ENCODE data around the gene LRRK1.
A peak's percentile ranks its signal among the peaks of the same experiment; 100 is the strongest.

LRRK1 gene

DNA sequence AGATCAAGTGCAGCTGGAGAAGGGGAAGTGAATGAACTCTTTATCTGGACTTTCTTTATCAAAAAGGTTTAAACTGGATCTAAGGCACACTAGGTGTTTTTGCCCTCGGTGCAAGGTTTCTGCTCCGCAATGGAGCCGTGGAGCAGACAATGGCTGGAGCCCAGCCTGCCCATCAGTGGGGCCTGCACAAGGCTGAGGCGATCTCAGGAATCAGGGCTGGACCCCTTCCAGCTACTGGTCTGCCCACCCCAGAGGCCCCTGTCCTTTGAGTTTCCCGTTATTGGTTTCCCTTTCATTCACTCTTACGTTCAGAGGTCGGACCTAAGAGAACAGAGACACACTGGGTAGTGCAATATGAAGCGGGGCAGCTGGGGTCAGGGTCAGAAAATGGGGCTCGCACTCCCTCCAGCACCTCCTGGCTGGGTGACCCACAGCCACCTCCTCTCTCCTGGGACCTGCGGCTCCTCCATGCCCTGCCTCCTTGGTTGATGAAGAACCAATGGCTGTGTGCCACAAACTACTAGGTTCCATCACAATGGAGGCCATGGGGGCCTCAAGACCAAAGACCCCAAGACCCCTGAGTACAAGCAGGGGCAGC lies 168.1 kb downstream of the LRRK1 start:
- no peak for DNase-seq (ENCODE audit: low read depth in 2 of 2)
- H3K4me3 ChIP-seq (replicated peaks in 1 of 2; ENCODE audit: low read depth in 2 of 2, low read length in 2 of 2): no peak overlapping the region
- TF ChIP-seq, protein P1, sequence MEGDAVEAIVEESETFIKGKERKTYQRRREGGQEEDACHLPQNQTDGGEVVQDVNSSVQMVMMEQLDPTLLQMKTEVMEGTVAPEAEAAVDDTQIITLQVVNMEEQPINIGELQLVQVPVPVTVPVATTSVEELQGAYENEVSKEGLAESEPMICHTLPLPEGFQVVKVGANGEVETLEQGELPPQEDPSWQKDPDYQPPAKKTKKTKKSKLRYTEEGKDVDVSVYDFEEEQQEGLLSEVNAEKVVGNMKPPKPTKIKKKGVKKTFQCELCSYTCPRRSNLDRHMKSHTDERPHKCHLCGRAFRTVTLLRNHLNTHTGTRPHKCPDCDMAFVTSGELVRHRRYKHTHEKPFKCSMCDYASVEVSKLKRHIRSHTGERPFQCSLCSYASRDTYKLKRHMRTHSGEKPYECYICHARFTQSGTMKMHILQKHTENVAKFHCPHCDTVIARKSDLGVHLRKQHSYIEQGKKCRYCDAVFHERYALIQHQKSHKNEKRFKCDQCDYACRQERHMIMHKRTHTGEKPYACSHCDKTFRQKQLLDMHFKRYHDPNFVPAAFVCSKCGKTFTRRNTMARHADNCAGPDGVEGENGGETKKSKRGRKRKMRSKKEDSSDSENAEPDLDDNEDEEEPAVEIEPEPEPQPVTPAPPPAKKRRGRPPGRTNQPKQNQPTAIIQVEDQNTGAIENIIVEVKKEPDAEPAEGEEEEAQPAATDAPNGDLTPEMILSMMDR (IDR thresholded peaks at IDR 0.05; ENCODE audit: low read depth, low read length): no peak

DNA sequence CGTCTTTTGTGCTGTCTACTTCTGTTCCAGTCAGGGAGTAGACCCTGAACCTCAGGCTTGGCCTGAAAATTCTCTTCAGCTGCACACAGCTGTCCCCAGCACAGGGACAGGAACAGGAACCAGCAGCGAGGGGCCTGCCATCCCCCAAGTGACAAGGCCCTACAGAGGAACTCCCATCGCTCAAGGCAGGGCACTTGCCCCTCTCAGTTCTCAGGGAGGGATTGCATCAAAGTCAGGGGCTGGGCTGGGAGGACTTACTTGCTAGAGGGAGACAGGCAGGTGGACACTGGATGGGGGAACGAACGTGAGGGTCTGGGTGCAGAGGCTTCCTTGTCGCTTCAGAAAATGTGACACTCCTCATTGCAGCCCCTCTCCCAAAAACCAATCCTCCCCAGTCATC lies 169.1 kb downstream of the LRRK1 start:
- TF ChIP-seq, protein P1 (IDR thresholded peaks at IDR 0.05; ENCODE audit: low read depth, low read length): no peak
- H3K4me3 ChIP-seq (replicated peaks in 1 of 2; ENCODE audit: low read depth in 2 of 2, low read length in 2 of 2): no peak overlapping the region
- no peak for DNase-seq (ENCODE audit: low read depth in 2 of 2)

DNA sequence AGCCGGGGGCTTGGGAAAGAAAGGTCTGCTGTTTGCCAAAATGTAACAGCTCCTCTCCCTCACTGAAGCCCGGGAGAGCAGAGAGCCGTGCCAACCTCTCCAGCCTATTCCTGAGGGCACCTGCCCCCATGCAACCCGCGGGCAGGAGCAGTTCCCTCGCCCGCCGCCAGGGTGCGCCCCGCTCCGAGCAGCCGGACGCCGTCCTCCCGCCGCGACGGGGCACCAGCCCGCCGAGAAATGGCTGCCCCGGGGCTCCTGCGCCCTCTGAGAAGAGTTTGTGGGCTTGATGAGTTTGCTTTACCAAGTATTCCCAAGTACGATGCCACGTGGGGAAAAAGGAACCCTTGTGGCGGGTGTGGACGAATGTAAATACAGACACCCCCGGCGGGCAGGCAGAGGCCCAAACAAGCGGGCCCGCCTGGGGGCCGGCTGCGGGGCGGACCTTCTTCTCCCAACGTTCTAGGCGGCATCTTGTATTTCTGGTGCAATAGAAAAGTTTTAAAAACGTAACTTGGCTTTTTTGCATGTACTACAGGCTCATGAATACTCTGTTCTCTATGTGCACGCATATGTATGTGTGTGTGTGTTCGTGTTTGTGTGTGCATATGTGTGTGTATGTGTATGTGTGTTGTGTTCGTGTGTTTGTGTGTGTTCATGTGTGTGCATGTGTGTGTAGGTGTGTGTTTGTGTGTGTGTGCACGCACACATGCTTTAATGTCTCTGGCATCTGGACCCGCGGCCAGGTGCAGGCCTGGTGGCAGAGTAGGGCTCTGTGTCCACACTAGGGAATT lies 169.8 kb downstream of the LRRK1 start:
- DNase-seq (ENCODE audit: low read depth in 2 of 2): peak; percentile 51 to 67
- TF ChIP-seq, protein P1 (IDR thresholded peaks at IDR 0.05; ENCODE audit: low read depth, low read length): peak; percentile 73
- H3K4me3 ChIP-seq (replicated peaks in 1 of 2; ENCODE audit: low read depth in 2 of 2, low read length in 2 of 2): no peak overlapping the region

DNA sequence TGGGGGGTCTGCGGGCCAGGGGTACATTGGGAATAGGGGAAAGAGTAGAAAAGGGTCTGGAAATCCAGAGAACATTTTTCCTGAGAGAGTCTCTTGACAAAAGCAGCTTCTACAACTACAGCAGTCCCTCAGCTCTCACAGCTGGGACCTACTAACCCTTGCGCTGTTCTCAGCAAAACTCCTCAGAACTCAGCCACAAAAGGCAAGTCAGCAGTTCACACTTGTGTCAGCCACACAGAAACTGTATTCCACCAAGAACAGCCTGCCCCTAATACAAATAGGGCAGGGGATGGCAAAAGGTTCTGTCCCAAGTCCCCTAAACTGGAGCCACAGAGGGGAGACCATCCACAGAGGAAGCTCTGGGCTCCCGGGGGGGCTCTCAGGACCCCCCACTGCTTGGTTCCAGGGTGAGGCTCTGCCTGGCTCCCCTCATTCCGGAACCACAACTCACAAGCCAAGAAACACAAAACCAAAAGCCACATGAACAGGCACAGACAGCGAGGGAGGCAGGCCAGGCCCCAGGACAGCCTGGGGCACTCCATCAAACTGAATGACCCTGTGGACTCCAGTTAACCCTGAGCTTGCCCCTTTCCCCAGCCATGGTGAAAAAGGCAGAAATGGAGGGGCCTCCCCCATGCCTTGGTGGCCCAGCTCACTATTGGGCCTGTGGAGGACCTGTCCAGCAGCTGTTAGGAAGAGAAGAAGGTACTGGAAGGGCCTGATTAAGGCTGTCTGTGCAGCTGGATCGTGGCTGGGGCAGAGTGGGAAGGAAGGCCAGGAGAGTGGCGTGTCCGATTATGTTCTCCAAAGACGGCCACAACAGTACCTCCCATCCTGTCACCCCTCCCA lies 170.6 kb downstream of the LRRK1 start:
- TF ChIP-seq, protein P1 (IDR thresholded peaks at IDR 0.05; ENCODE audit: low read depth, low read length): no peak
- no peak for DNase-seq (ENCODE audit: low read depth in 2 of 2)
- H3K4me3 ChIP-seq (replicated peaks in 1 of 2; ENCODE audit: low read depth in 2 of 2, low read length in 2 of 2): no peak overlapping the region

DNA sequence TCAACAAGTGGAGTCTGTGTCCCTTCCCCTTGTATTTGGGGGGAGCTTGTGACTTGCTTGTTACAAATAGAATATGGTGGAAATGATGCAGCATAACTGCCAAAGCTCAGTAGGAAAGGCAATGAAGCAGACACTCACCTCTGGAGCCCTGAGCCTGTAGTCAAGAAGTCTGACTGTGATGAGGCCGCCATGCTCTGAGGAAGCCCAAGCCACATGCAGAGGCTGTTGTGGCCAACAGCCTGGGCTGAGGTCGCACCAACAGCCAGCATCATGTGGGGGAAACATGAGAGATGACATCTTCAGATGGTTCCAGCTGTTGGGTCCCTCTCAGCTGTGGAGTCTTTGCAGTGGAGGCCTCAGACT lies 171.3 kb downstream of the LRRK1 start:
- DNase-seq (ENCODE audit: low read depth in 2 of 2): no peak
- TF ChIP-seq, protein P1 (IDR thresholded peaks at IDR 0.05; ENCODE audit: low read depth, low read length): no peak
- no peak overlapping the region for H3K4me3 ChIP-seq (replicated peaks in 1 of 2; ENCODE audit: low read depth in 2 of 2, low read length in 2 of 2)

DNA sequence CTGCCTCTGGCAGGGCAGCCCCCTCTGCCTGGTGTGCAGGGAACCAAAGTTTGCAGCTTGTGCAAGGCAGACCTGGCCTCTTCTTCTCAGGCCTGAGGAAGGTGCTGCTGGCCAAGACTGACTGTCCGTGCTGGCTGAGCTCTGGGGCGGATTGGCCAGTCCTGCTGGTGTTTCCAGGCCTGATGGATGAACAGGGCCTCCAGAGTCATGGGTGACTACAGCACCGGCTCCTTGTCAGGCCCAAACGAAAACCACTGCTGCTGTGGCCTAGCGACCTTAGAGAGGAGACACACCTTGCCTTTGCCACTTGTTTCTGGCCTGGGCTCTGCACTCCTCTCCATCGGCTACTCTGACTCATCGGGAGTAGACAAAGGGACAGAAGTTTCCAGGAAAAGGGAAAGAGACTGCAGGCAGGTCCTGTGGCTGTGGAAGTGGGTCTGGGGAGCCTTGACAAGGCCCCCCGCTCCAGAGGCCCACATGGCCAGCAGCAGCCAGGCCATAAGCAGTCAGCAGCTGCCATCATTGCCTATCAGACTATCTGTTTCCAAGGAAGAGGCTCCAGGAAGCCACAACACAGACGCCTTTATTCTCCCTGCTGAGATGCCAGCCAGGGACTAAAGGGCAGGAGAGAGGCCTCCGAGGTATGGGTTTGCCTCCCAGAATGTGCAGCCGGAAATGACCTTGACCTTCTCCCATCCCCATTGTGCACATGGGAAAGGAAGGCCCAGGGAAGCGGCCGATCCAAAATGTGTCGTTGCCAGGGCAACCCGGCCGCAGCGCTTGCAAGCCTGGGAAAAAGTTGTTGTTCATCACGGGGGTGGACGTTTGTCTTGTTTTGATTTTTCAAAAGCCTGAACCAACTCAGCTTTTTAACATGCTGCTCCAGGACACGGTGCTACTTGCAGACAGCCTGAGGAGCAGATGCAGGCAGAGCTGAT lies 172.2 kb downstream of the LRRK1 start:
- TF ChIP-seq, protein P1 (IDR thresholded peaks at IDR 0.05; ENCODE audit: low read depth, low read length): no peak
- no peak overlapping the region for H3K4me3 ChIP-seq (replicated peaks in 1 of 2; ENCODE audit: low read depth in 2 of 2, low read length in 2 of 2)
- peak; percentile 89 to 96 for DNase-seq (ENCODE audit: low read depth in 2 of 2)
